GM18870 (cell line): Measurements from ENCODE around the gene INAVA.
"Not testable (repeated sequence)": the region's sequence is repeated elsewhere in the genome, so short reads cannot be mapped to it uniquely, and the experiment has no call there.

Experiments
- ATAC-seq: cut with Tn5 transposase; IDR thresholded peaks from one replicate; pipeline ENCODE4 v1.9.1; 2021; ENCODE audit warnings: moderate library complexity; ENCODE audit not compliant: unreplicated experiment

INAVA gene

GRCh38 chr1:200960236-200960947 lies 65.7 kb downstream of the INAVA start:
- no peak for ATAC-seq

GRCh38 chr1:200960948-200961340 lies 66.2 kb downstream of the INAVA start:
- ATAC-seq: no peak

- ATAC-seq: not testable (repeated sequence)
Observed at GRCh38 chr1:200962151-200962550, 67.5 kb downstream of the INAVA start.

GRCh38 chr1:200962631-200963030 lies 67.9 kb downstream of the INAVA start:
- ATAC-seq: no peak

- ATAC-seq: no peak
Observed at GRCh38 chr1:200963076-200963475, 68.4 kb downstream of the INAVA start.

- not testable (repeated sequence) for ATAC-seq
Observed at GRCh38 chr1:200963888-200964287, 69.2 kb downstream of the INAVA start.
